Stimulated activated CD4-positive, alpha-beta T cell treated with anti-CD3 and anti-CD28 coated beads, Interleukin-15, amount 100 ng/mL, for 48 hours (primary cell): ENCODE data around the gene CCR2.
"Not testable (repeated sequence)": the region's sequence is repeated elsewhere in the genome, so short reads cannot be mapped to it uniquely, and the experiment has no call there.

Experiments used
- DNase-seq, 2 donors: peaks; one replicate each; pipeline ENCODE4 v3.0.0-alpha.2; 2020; ENCODE audit warnings: low read depth in 2 of 2

The CCR2 gene

DNA sequence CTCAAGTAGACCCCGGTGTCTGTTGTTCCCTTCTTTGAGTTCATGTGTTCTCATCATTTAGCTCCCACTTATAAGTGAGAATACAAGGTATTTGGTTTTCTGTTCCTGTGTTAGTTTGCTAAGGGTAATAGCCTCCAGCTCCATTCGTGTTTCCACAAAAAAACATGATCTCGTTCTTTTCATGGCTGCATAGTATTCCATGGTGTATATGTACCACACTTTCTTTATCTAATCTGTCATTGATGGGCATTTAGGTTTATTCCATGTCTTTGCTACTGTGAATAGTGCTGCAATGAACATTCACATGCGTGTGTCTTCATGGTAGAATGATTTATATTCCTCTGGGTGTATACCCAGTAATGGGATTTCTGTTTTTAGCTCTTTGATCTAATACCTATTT lies 49.0 kb downstream of the CCR2 start:
- not testable (repeated sequence) for DNase-seq

DNA sequence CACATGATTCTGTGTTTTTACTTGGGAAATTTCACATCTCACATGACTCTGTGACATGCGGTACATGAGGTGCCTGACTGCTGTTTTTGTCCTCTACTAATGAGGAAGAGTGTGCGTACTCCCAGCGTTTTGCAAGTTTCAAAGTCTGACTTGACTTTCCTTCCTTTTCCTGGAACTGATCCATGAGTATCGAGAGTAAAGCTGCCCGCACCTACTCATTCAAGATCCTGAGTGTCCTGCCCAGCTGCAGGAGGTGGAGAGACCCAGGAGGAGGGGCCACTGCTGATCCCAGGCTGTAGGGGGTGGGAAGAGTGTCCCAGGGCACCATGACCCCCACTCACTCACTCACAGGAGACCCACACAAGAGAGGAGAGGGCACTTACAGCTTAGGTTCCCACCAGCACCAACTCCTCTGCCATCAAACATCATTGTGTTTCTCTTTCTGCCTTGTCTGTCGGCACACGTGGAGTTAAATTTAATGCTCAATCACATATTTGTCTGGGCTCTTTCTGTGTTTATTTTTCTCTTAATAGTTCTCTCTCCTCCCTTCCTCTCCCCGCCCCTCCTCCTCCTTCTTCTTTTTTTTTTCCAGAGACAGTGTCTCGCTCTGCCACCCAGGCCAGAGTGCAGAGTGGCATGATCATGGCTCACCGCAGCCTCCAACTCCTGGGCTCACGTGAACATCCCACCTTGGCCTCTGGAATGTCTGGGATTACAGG lies 51.5 kb downstream of the CCR2 start:
- no peak for DNase-seq

DNA sequence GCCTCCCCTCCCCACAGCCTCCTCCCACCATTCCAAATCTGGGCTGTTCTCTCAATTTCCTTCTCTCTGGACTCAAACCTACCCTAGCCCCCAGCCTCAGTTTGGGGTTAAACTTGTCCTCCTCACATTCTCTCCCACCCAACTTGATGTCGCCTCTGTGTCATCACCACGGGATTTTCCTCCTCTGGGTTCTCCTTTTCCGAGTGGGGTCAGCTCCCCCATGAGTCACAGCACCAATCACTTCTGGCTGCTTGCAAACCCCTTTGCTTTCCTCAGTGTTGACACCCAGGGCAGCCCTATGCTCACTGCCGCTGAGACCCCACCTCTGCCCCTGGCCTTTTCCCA lies 52.5 kb downstream of the CCR2 start:
- no peak for DNase-seq

DNA sequence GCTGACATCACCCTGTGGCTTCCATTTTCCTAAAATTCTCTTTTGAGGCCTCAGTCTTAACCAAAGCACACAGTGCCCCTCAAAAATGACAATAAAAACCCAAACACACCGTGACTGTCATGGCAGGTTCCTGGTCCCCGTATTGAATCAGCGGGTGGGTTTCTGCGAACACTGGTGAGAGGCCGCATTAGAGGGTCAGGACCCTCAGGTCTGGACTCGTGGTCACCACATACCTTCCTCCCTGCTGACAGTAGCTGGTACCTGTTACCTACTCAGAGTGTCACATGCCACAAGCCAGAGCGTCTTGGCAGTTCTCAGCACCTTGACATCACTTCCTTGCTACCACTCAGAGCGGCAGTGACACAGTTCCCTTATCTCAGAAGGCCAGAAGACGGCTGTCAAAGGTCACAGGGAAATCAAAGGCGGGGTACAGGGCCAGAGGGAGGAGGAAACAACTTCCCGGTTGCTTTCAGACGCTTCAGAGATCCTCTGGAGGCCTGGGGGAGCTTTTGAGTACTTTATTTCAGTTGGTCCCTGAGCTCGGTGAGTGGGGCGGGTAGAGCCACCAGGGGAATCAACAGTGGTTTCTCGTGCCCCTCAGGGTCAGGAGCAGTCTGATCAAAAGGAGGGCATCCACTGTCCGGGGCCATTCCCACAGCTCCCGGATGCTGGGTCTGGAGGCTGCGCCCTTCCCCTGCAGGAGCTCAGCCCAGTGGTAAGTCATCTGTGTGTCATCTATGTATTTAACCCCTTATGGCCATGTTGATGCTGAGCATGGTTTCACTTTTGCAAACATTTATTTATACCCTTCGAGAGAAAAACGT lies 53.1 kb downstream of the CCR2 start, which contains the start of the genes CCR5AS and CCRL2:
CCR5AS (minus strand) TSS at position 279 of the 824 bp plus-strand sequence.
CCRL2 (plus strand) TSS at position 472 of the 824 bp plus-strand sequence. CDS start 821 bp downstream, outside the sequence.
- peak; percentile 16 to 22 for DNase-seq

DNA sequence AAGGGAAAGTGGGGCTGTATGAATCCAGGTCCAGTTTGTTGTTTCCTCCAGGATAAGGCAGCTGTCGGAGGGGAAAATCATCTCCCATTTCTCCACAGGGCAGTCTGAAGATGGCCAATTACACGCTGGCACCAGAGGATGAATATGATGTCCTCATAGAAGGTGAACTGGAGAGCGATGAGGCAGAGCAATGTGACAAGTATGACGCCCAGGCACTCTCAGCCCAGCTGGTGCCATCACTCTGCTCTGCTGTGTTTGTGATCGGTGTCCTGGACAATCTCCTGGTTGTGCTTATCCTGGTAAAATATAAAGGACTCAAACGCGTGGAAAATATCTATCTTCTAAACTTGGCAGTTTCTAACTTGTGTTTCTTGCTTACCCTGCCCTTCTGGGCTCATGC lies 54.1 kb downstream of the CCR2 start:
- DNase-seq, result no peak

DNA sequence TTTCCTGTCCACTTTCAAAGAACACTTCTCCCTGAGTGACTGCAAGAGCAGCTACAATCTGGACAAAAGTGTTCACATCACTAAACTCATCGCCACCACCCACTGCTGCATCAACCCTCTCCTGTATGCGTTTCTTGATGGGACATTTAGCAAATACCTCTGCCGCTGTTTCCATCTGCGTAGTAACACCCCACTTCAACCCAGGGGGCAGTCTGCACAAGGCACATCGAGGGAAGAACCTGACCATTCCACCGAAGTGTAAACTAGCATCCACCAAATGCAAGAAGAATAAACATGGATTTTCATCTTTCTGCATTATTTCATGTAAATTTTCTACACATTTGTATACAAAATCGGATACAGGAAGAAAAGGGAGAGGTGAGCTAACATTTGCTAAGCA lies 54.9 kb downstream of the CCR2 start:
- no peak for DNase-seq

DNA sequence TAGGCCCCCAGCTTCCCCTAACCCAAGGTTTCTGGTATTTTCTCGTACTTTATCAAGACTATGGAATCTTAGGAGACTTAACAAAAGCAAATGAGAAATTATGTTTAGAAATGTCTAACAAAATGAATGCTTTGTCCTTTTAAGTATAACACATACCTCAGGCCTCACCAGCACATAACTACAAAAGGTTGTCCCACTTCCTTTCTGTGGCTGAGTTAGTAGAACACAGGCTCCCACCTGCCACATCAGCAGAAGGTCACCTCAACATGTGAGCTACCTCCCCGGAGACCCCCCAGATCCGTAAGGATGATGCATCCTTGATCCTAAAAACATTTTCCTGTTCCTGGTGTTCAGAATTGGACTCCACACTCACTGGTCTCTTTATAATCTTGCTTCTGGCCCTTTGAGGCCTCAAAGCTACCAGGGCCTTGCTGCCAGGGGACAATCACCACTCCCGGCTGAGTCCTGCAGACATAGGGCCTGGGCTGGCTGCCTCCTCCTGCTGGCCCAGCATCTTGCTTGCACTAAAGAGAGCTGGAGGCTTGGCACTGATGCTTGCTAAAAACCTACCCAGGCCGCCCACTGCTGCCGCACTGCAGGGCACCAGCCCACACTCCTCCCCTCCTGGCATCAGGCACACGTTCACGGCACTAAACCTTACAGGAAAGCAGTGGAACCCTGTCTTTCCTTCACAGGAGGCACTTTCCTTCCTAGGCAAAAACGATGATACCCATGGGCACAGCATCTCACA lies 56.0 kb downstream of the CCR2 start:
- DNase-seq, result no peak
